K562 (cell line): Measurements from ENCODE around the gene HJV. TPM values are rescaled to one million over a fixed set of nuclear protein-coding genes. Genes with fewer than 3 reads are reported as not detected.

Experiments used
- ATAC-seq: fragments of 200-7000 bp; cut with Tn5 transposase; 3 replicates; pipeline ENCODE4 v1.9.1; 2020; ENCODE audit warnings: moderate library complexity
- BruUV-seq: library from RNA; stranded (reverse); fragments of 400-500 nt; replicated peaks from 2 replicates; lab custom pipeline; 2021; lab: Mats Ljungman, UMichigan
- CTCF ChIA-PET: fragments of 300-600 bp; formaldehyde crosslinking; extraction: SDS; loops from one replicate; lab custom pipeline; 2021; ENCODE audit warnings: low intra/inter-chr PET ratio; lab: Yijun Ruan, JAX
- POLR2A ChIA-PET: fragments of 300-600, 350-650 bp; sonication (Branson Sonifier 250); formaldehyde crosslinking; extraction: SDS; loops from one replicate; lab custom pipeline; 2021; ENCODE audit warnings: antibody characterized with exemption, inconsistent platforms; lab: Yijun Ruan, JAX
- DNase-seq, 4 experiments: peaks; one replicate each; pipeline versions ENCODE4 v3.0.0 to v3.0.0-alpha.2; 2011 to 2018; ENCODE audit warnings: low spot score in 3 of 4, mixed read lengths in 3 of 4; ENCODE audit errors: extremely low read depth in 1 of 4
- FAIRE-seq: peaks from 2 replicates; lab custom pipeline; 2011; peaks lifted over from hg19 to GRCh38; lab: Jason Lieb, UNC
- H2AFZ ChIP-seq: 2 replicates; pipeline ENCODE4 v1.6.0; 2011; ENCODE audit warnings: low read depth, low read length, control low read depth, inconsistent platforms
- H3K27ac ChIP-seq: fragments of 200-600 bp; 3 replicates; pipeline ENCODE4 v1.8.0; 2011; ENCODE audit warnings: low read depth, mild to moderate bottlenecking, control low read depth, inconsistent platforms, low read length, moderate library complexity, mixed read lengths; ENCODE audit errors: extremely low read depth
- H3K27me3 ChIP-seq, 2 experiments: fragments of 300-600 bp in 1 of 2; 2 replicates in 1 of 2; 3 replicates in 1 of 2; pipeline versions ENCODE4 v1.6.0 to v1.8.0; 2011; ENCODE audit warnings: inconsistent platforms in 2 of 2, low read length in 2 of 2, mild to moderate bottlenecking in 1 of 2, mixed read lengths in 1 of 2, moderate library complexity in 1 of 2; ENCODE audit not compliant: control insufficient read depth in 2 of 2, insufficient read depth in 2 of 2
- H3K36me3 ChIP-seq: fragments of 300-600 bp; 3 replicates; pipeline ENCODE4 v1.8.0; 2011; ENCODE audit warnings: mild to moderate bottlenecking, low read length, inconsistent platforms; ENCODE audit not compliant: control insufficient read depth, insufficient read depth
- H3K4me1 ChIP-seq, 2 experiments: fragments of 200-600 bp in 1 of 2; replicated peaks in 1 of 2; 2 replicates in 1 of 2; 3 replicates in 1 of 2; pipeline versions ENCODE4 v1.5.1 to v1.8.0; 2011; ENCODE audit warnings: inconsistent platforms in 2 of 2, low read length in 2 of 2, mild to moderate bottlenecking in 1 of 2, mixed read lengths in 1 of 2, moderate library complexity in 1 of 2; ENCODE audit not compliant: control insufficient read depth in 2 of 2, insufficient read depth in 2 of 2
- H3K4me2 ChIP-seq: 2 replicates; pipeline ENCODE4 v1.6.1; 2011; ENCODE audit warnings: low read length, control low read depth, inconsistent platforms, mixed read lengths; ENCODE audit not compliant: insufficient read depth
- H3K4me3 ChIP-seq: fragments of 200-600 bp; sonication (generic), shearing (Covaris generic); 2 replicates; pipeline ENCODE4 v1.5.1; 2016; ENCODE audit warnings: control low read depth, inconsistent platforms
- H3K79me2 ChIP-seq: fragments of 200-600 bp; 3 replicates; pipeline ENCODE4 v1.8.0; 2011; ENCODE audit warnings: low read length, inconsistent platforms; ENCODE audit not compliant: control insufficient read depth, insufficient read depth
- H3K9ac ChIP-seq, 2 experiments: 2 replicates each; pipeline versions ENCODE4 v1.6.0 to v1.6.1; 2011; ENCODE audit warnings: low read depth in 2 of 2, low read length in 2 of 2, control low read depth in 1 of 2, inconsistent platforms in 1 of 2, mild to moderate bottlenecking in 1 of 2, mixed read lengths in 1 of 2; ENCODE audit not compliant: insufficient read depth in 1 of 2
- H3K9me1 ChIP-seq: one replicate; pipeline ENCODE4 v1.6.0; 2011; ENCODE audit warnings: inconsistent platforms, mild to moderate bottlenecking, low read length, moderate library complexity; ENCODE audit not compliant: control insufficient read depth, insufficient read depth
- H3K9me3 ChIP-seq: replicated peaks from 2 replicates; pipeline ENCODE4 v1.5.1; 2011; ENCODE audit warnings: low read depth, low read length, inconsistent platforms; ENCODE audit not compliant: control insufficient read depth, insufficient read depth
- H4K20me1 ChIP-seq: replicated peaks from 2 replicates; pipeline ENCODE4 v1.6.1; 2011; ENCODE audit warnings: low read length, inconsistent platforms, mixed read lengths; ENCODE audit not compliant: control insufficient read depth, insufficient read depth
- BCLAF1 ChIP-seq, 2 experiments: fragments of 450-650 bp in 1 of 2; IDR thresholded peaks; 2 replicates each; pipeline ENCODE4 v1.6.1; 2011 to 2017; ENCODE audit warnings: low read depth in 2 of 2, antibody characterized with exemption in 1 of 2, borderline replicate concordance in 1 of 2, low read length in 1 of 2, mild to moderate bottlenecking in 1 of 2, mixed read lengths in 1 of 2; ENCODE audit not compliant: control insufficient read depth in 1 of 2
- CEBPZ ChIP-seq: fragments of 150-350 bp; IDR thresholded peaks from 2 replicates; pipeline ENCODE4 v1.6.1; 2014; ENCODE audit warnings: low read depth, mild to moderate bottlenecking, low read length, borderline replicate concordance
- GMEB1 ChIP-seq: fragments of 250-450 bp; sonication (Bioruptor Pico); IDR thresholded peaks from 2 replicates; pipeline ENCODE4 v1.4.0; 2020; ENCODE audit warnings: mild to moderate bottlenecking
- HDAC6 ChIP-seq: IDR thresholded peaks from 2 replicates; pipeline ENCODE4 v1.6.1; 2012; ENCODE audit warnings: low read depth, mild to moderate bottlenecking, control low read depth, inconsistent platforms, low read length, moderate library complexity
- NELFE ChIP-seq: IDR thresholded peaks from 2 replicates; pipeline ENCODE4 v1.6.1; 2011; ENCODE audit warnings: mild to moderate bottlenecking; ENCODE audit not compliant: insufficient read depth, insufficient read length
- NR3C1 ChIP-seq: sonication (generic); formaldehyde crosslinking; IDR thresholded peaks from 2 replicates; pipeline ENCODE4 v1.8.1; 2022; ENCODE audit warnings: missing genetic modification reagents
- POLR3G ChIP-seq: IDR thresholded peaks from 2 replicates; pipeline ENCODE4 v1.6.1; 2011; ENCODE audit not compliant: insufficient read length, insufficient replicate concordance; ENCODE audit errors: extremely low read depth
- TFE3 ChIP-seq: fragments of 450-650 bp; formaldehyde crosslinking; IDR thresholded peaks from 2 replicates; pipeline ENCODE4 v1.4.0; 2020; ENCODE audit warnings: mild to moderate bottlenecking, mixed read lengths
- ZBTB34 ChIP-seq: fragments of 250-450 bp; sonication (Bioruptor Pico); IDR thresholded peaks from 2 replicates; pipeline ENCODE4 v1.8.0; 2021; ENCODE audit warnings: mild to moderate bottlenecking, moderate library complexity
- ZEB2 ChIP-seq: fragments of 450-650 bp; IDR thresholded peaks from 2 replicates; pipeline ENCODE4 v1.6.1; 2016
- WGBS: fragments of 100-300 bp; shearing (Covaris generic); methylation state at CpG from one replicate; pipeline ENCODE4 v1.1.6; 2016; ENCODE audit warnings: low coverage, mixed read lengths; ENCODE audit not compliant: insufficient coverage; ENCODE audit errors: missing lambda C conversion rate; 5-methylcytosine and 5-hydroxymethylcytosine counted together
- in situ Hi-C: fragments of 300-500 bp; cut with MboI; formaldehyde crosslinking; loops from 4 replicates; pipeline ENCODE4 v1.15.0; 2018; ENCODE audit warnings: inconsistent platforms, mixed read lengths
- intact Hi-C: fragments of 100-400 bp; cut with micrococcal nuclease; formaldehyde crosslinking; loops from 2 replicates; pipeline ENCODE4 v1.14.2; 2022
- polyA plus RNA-seq, 8 experiments: library from polyadenylated mRNA; depleted of rRNA in 4 of 8; stranded (reverse) in 5 of 8; unstranded in 3 of 8; fragments of >200 nt; fragmentation: Nextera tagmentation in 2 of 8; fragmentation: Illumina TruSeq in 1 of 8; extraction: Ambion mirVana in 2 of 8; extraction: Trizol in 1 of 8; gene quantifications; 2 replicates each; pipeline versions ENCODE4 v1.2.1 to v1.2.3, GENCODE V29; 2011 to 2014; ENCODE audit warnings: inconsistent platforms in 1 of 8, missing spikeins in 1 of 8
- total RNA-seq, 7 experiments: library from RNA; depleted of rRNA in 6 of 7; stranded (reverse); fragments of >200 nt in 6 of 7; fragmentation: Illumina TruSeq in 2 of 7; extraction: Trizol in 2 of 7; gene quantifications; 2 replicates each; pipeline versions ENCODE4 v1.2.1 to v1.2.3, GENCODE V29; 2011 to 2021; ENCODE audit warnings: low replicate concordance in 1 of 7

HJV gene
- total and polyA plus RNA-seq, 9 of the 15 experiments (the other 6 are each of a cell fraction or from before 2014, with no cell fraction given): 1.0 to 6.6 (median 2.4) TPM

GRCh38 chr1:146046664-146047063 lies 25.1 kb upstream of the HJV start:
- no TSS peak for BruUV-seq
- DNase-seq: no peak
- WGBS: 79% methylated on average over 1 of the region's 1 CpG
- Histone ChIP-seq H4K20me1 (no peaks in the 10 kb centered on the region), H3K9ac (peak overlapping the region in 1 of 2 experiments; percentile 48; a peak in 1 of 4 replicates), H3K4me2 (no peak overlapping the region), H3K27me3 (no peaks in the 10 kb centered on the region), H3K79me2 (no peaks in the 10 kb centered on the region), H3K4me1 (peaks cover 5 to 8% of the 10 kb centered on the region in 2 experiments; a peak in 4 of 5 replicates), H3K36me3 (no peaks in the 10 kb centered on the region), H3K9me1 (no peaks in the 10 kb centered on the region), H3K27ac (no peak overlapping the region), H3K4me3 (no peak overlapping the region), H2AFZ (peak overlapping the region; percentile 79), H3K9me3 (no peaks in the 10 kb centered on the region)
- intact Hi-C loops: no loop called here
- FAIRE-seq: no peak
- ChIA-PET POLR2A (interaction anchor here (1.0 to 7.8 kb wide), 2 partner anchors 10 to 59 kb away, joined by 3 to 183 read pairs; no protein-coding TSS in a partner anchor), CTCF (no interaction called here)
- ATAC-seq: no peak
- in situ Hi-C loops: loop anchor here (25.0 kb wide), 2 partner anchors 266 to 709 kb away; no protein-coding TSS in a partner anchor
- no peak for TF ChIP-seq BCLAF1 (IDR thresholded peaks at IDR 0.05; ENCODE audit: borderline replicate concordance in 1 of 2, control insufficient read depth in 1 of 2, low read depth in 2 of 2, low read length in 1 of 2)
- no peak for TF ChIP-seq POLR3G
- no peak for TF ChIP-seq CEBPZ
- no peak for TF ChIP-seq TFE3
- no peak for TF ChIP-seq GMEB1
- no peak for TF ChIP-seq HDAC6
- TF ChIP-seq NELFE: no peak
- TF ChIP-seq ZBTB34: no peak
- no peak for TF ChIP-seq ZEB2
- TF ChIP-seq NR3C1 (CRISPR knock-in tag): no peak
